Ammon's horn (tissue), 1 donor: ENCODE results near the gene UBA5.
A peak's percentile ranks its signal among the peaks of the same experiment; 100 is the strongest.

ENCODE experiments used
- DNase-seq: peaks from one replicate; pipeline ENCODE4 v3.0.0-alpha.2; 2016; ENCODE audit warnings: low spot score

Gene UBA5

GRCh38 chr3:132654721-132655120 lies 5.4 kb upstream of the UBA5 start:
- no peak for DNase-seq

- no peak for DNase-seq
These were observed 4.7 kb upstream of the UBA5 start for GRCh38 chr3:132655471-132655870.

GRCh38 chr3:132657869-132658747 lies 2.0 kb upstream of the UBA5 start:
- no peak for DNase-seq

GRCh38 chr3:132659000-132659364 lies 1.1 kb upstream of the UBA5 start:
- DNase-seq, result peak; percentile 28

- DNase-seq, result peak; percentile 83
These were observed 621 bp upstream of the UBA5 start, which contains the start of gene ACAD11 for GRCh38 chr3:132659365-132660051. ACAD11 (minus strand) TSS chr3:132659809; CDS start chr3:132659751, 58 bp downstream.

- DNase-seq, result no peak
These were observed 612 bp downstream of the UBA5 start for GRCh38 chr3:132660811-132661070.

GRCh38 chr3:132661101-132661500 lies 972 bp downstream of the UBA5 start:
- DNase-seq, result no peak

GRCh38 chr3:132662212-132662611 lies 2.1 kb downstream of the UBA5 start:
- no peak for DNase-seq

- DNase-seq, result no peak
These were observed 5.2 kb downstream of the UBA5 start for GRCh38 chr3:132665230-132665745.

GRCh38 chr3:132669256-132669777 lies 9.2 kb downstream of the UBA5 start:
- DNase-seq, result peak; percentile 13

- no peak for DNase-seq
These were observed 15.3 kb downstream of the UBA5 start for GRCh38 chr3:132675408-132675807.

- DNase-seq, result no peak
These were observed 19.8 kb downstream of the UBA5 start for GRCh38 chr3:132679911-132680310.

GRCh38 chr3:132681421-132681820 lies 21.3 kb downstream of the UBA5 start:
- no peak for DNase-seq

- DNase-seq, result no peak
These were observed 22.1 kb downstream of the UBA5 start for GRCh38 chr3:132682201-132682600.

- DNase-seq, result no peak
These were observed 29.9 kb downstream of the UBA5 start for GRCh38 chr3:132690040-132690439.

GRCh38 chr3:132694991-132695390 lies 34.9 kb downstream of the UBA5 start:
- no peak for DNase-seq

GRCh38 chr3:132695422-132695821 lies 35.3 kb downstream of the UBA5 start:
- no peak for DNase-seq

GRCh38 chr3:132703733-132704132 lies 43.6 kb downstream of the UBA5 start:
- DNase-seq, result no peak

- no peak for DNase-seq
These were observed 49.6 kb downstream of the UBA5 start for GRCh38 chr3:132709761-132710160.

GRCh38 chr3:132710311-132710710 lies 50.2 kb downstream of the UBA5 start:
- DNase-seq, result no peak

GRCh38 chr3:132713977-132714727 lies 54.0 kb downstream of the UBA5 start:
- DNase-seq, result no peak

GRCh38 chr3:132716372-132716771 lies 56.2 kb downstream of the UBA5 start:
- DNase-seq, result no peak
